ENCODE measurements around the gene MTG2.

DNA sequence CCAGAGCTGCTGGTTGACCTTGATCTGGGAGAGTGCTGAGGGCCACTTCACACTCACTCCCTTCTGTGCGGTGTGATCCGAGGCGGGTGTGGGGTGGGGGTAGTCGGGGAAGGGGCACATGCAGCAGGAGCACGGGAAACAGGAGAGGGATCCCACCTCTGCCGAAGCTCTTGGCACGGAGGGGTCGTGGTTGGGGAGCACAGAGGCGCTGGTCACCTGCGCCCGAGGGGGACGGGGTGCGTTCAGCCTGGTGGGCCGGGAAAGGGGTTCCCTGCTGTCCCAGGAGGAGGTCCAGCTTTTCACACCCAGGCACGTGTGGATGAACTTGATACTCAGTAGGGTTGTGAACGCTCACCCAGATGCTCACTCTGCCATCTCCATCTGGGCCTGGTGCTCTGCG lies 22.0 kb upstream of the MTG2 start:
- TF ChIP-seq, protein P1, sequence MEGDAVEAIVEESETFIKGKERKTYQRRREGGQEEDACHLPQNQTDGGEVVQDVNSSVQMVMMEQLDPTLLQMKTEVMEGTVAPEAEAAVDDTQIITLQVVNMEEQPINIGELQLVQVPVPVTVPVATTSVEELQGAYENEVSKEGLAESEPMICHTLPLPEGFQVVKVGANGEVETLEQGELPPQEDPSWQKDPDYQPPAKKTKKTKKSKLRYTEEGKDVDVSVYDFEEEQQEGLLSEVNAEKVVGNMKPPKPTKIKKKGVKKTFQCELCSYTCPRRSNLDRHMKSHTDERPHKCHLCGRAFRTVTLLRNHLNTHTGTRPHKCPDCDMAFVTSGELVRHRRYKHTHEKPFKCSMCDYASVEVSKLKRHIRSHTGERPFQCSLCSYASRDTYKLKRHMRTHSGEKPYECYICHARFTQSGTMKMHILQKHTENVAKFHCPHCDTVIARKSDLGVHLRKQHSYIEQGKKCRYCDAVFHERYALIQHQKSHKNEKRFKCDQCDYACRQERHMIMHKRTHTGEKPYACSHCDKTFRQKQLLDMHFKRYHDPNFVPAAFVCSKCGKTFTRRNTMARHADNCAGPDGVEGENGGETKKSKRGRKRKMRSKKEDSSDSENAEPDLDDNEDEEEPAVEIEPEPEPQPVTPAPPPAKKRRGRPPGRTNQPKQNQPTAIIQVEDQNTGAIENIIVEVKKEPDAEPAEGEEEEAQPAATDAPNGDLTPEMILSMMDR (IDR thresholded peaks at IDR 0.05): no peak
- TF ChIP-seq, protein P2, sequence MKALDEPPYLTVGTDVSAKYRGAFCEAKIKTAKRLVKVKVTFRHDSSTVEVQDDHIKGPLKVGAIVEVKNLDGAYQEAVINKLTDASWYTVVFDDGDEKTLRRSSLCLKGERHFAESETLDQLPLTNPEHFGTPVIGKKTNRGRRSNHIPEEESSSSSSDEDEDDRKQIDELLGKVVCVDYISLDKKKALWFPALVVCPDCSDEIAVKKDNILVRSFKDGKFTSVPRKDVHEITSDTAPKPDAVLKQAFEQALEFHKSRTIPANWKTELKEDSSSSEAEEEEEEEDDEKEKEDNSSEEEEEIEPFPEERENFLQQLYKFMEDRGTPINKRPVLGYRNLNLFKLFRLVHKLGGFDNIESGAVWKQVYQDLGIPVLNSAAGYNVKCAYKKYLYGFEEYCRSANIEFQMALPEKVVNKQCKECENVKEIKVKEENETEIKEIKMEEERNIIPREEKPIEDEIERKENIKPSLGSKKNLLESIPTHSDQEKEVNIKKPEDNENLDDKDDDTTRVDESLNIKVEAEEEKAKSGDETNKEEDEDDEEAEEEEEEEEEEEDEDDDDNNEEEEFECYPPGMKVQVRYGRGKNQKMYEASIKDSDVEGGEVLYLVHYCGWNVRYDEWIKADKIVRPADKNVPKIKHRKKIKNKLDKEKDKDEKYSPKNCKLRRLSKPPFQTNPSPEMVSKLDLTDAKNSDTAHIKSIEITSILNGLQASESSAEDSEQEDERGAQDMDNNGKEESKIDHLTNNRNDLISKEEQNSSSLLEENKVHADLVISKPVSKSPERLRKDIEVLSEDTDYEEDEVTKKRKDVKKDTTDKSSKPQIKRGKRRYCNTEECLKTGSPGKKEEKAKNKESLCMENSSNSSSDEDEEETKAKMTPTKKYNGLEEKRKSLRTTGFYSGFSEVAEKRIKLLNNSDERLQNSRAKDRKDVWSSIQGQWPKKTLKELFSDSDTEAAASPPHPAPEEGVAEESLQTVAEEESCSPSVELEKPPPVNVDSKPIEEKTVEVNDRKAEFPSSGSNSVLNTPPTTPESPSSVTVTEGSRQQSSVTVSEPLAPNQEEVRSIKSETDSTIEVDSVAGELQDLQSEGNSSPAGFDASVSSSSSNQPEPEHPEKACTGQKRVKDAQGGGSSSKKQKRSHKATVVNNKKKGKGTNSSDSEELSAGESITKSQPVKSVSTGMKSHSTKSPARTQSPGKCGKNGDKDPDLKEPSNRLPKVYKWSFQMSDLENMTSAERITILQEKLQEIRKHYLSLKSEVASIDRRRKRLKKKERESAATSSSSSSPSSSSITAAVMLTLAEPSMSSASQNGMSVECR (CRISPR knock-in tag; IDR thresholded peaks at IDR 0.05; ENCODE audit: borderline replicate concordance): no peak
- TF ChIP-seq TEAD1 (CRISPR knock-in tag; IDR thresholded peaks at IDR 0.05): no peak
- no peak for TF ChIP-seq RELA (CRISPR knock-in tag; IDR thresholded peaks at IDR 0.05; ENCODE audit: borderline replicate concordance)
- TF ChIP-seq ZNF263 (CRISPR knock-in tag; IDR thresholded peaks at IDR 0.05; ENCODE audit: low read depth): no peak
- TF ChIP-seq, protein P3, sequence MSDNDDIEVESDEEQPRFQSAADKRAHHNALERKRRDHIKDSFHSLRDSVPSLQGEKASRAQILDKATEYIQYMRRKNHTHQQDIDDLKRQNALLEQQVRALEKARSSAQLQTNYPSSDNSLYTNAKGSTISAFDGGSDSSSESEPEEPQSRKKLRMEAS (CRISPR knock-in tag; IDR thresholded peaks at IDR 0.05): no peak
- TF ChIP-seq ZNF138 (CRISPR knock-in tag; conservative IDR thresholded peaks at IDR 0.05): no peak
- no peak for TF ChIP-seq OVOL2 (CRISPR knock-in tag; IDR thresholded peaks at IDR 0.05; ENCODE audit: borderline replicate concordance)
- no peak for TF ChIP-seq CREB1 (CRISPR knock-in tag; IDR thresholded peaks at IDR 0.05)
- TF ChIP-seq, protein P4, sequence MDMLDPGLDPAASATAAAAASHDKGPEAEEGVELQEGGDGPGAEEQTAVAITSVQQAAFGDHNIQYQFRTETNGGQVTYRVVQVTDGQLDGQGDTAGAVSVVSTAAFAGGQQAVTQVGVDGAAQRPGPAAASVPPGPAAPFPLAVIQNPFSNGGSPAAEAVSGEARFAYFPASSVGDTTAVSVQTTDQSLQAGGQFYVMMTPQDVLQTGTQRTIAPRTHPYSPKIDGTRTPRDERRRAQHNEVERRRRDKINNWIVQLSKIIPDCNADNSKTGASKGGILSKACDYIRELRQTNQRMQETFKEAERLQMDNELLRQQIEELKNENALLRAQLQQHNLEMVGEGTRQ (CRISPR knock-in tag; IDR thresholded peaks at IDR 0.05): no peak
- no peak for TF ChIP-seq ETV6 (CRISPR knock-in tag; IDR thresholded peaks at IDR 0.05)
- TF ChIP-seq, protein P5, sequence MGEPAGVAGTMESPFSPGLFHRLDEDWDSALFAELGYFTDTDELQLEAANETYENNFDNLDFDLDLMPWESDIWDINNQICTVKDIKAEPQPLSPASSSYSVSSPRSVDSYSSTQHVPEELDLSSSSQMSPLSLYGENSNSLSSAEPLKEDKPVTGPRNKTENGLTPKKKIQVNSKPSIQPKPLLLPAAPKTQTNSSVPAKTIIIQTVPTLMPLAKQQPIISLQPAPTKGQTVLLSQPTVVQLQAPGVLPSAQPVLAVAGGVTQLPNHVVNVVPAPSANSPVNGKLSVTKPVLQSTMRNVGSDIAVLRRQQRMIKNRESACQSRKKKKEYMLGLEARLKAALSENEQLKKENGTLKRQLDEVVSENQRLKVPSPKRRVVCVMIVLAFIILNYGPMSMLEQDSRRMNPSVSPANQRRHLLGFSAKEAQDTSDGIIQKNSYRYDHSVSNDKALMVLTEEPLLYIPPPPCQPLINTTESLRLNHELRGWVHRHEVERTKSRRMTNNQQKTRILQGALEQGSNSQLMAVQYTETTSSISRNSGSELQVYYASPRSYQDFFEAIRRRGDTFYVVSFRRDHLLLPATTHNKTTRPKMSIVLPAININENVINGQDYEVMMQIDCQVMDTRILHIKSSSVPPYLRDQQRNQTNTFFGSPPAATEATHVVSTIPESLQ (CRISPR knock-in tag; IDR thresholded peaks at IDR 0.05): no peak
- no peak for TF ChIP-seq GABPB1 (CRISPR knock-in tag; IDR thresholded peaks at IDR 0.05)

Data from WTC11 (cell line).